Neural cell (in vitro differentiated cells): ENCODE data around the gene SP140.
"Not testable (repeated sequence)": the region's sequence is repeated elsewhere in the genome, so short reads cannot be mapped to it uniquely, and the experiment has no call there.

ENCODE experiments used
- CTCF ChIP-seq: fragments of 450-650 bp; IDR thresholded peaks from 2 replicates; pipeline ENCODE4 v1.5.1; 2014; ENCODE audit warnings: antibody characterized with exemption, mild to moderate bottlenecking, moderate library complexity; ENCODE audit not compliant: poor library complexity, severe bottlenecking
- EP300 ChIP-seq: fragments of 450-650 bp; conservative IDR thresholded peaks from 2 replicates; pipeline ENCODE4 v1.6.1; 2014; ENCODE audit warnings: antibody characterized with exemption, mild to moderate bottlenecking, moderate library complexity; ENCODE audit not compliant: poor library complexity, severe bottlenecking
- EZH2 ChIP-seq: fragments of 200-600, 300-800 bp; shearing (Covaris generic), sonication (generic); IDR thresholded peaks from 2 replicates; pipeline ENCODE4 v1.6.1; 2014; ENCODE audit warnings: antibody characterized with exemption, low read length, borderline replicate concordance, mild to moderate bottlenecking; ENCODE audit not compliant: insufficient read depth, poor library complexity, severe bottlenecking
- POLR2AphosphoS5 ChIP-seq: IDR thresholded peaks from 2 replicates; pipeline ENCODE4 v1.6.1; 2012
- RAD21 ChIP-seq: fragments of 450-650 bp; conservative IDR thresholded peaks from 2 replicates; pipeline ENCODE4 v1.6.1; 2014; ENCODE audit warnings: antibody characterized with exemption, mild to moderate bottlenecking, moderate library complexity
- REST ChIP-seq: IDR thresholded peaks from 2 replicates; pipeline ENCODE4 v1.6.1; 2012; ENCODE audit warnings: borderline replicate concordance
- TAF1 ChIP-seq: IDR thresholded peaks from 2 replicates; pipeline ENCODE4 v1.6.1; 2012; ENCODE audit warnings: low read depth

DNA sequence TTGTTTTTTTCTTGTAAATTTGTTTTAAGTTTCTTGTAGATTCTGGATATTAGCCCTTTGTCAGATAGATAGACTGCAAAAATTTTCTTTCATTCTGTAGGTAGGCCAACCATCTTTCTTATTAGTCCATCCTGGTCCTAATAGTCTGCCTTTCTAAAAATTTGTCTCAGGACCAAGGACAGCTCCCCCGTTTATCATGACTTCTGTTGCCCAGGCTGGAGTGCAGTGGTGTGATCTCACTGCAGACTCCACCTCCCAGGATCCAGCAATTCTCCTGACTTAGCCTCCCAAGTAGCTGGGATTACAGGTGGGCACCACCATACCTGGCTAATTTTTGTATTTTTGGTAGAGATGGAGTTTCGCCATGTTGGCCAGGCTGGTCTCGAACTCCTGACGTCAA lies 63.8 kb downstream of the SP140 start:
- not testable (repeated sequence) for TF ChIP-seq POLR2AphosphoS5, CTCF, RAD21, REST, EP300, EZH2, TAF1
